Type B pancreatic cell (in vitro differentiated cells): ENCODE data around the gene EVI5. TPM values are rescaled to one million over a fixed set of nuclear protein-coding genes. Genes with fewer than 3 reads are reported as not detected.

Experiments used
- DNase-seq: peaks from one replicate; pipeline ENCODE4 v3.0.0; 2021; ENCODE audit warnings: mixed read lengths; ENCODE audit not compliant: unreplicated experiment; ENCODE audit errors: extremely low spot score
- H3K27ac Mint-ChIP-seq: 2 replicates; pipeline ENCODE4 v1.8.0; 2021; ENCODE audit warnings: mild to moderate bottlenecking, mixed read lengths
- H3K27me3 Mint-ChIP-seq: 2 replicates; pipeline ENCODE4 v1.8.0; 2021; ENCODE audit warnings: mixed read lengths
- H3K36me3 Mint-ChIP-seq: 2 replicates; pipeline ENCODE4 v1.8.0; 2021; ENCODE audit warnings: mixed read lengths
- H3K4me1 Mint-ChIP-seq: one replicate; pipeline ENCODE4 v1.8.0; 2021; ENCODE audit warnings: mixed read lengths; ENCODE audit not compliant: unreplicated experiment
- H3K4me3 Mint-ChIP-seq: 2 replicates; pipeline ENCODE4 v1.8.0; 2021; ENCODE audit warnings: mild to moderate bottlenecking, mixed read lengths
- H3K9me3 Mint-ChIP-seq: 2 replicates; pipeline ENCODE4 v1.8.0; 2021; ENCODE audit warnings: mixed read lengths
- total RNA-seq: library from RNA; stranded (reverse); gene quantifications from 2 replicates; pipeline ENCODE4 v1.2.1, GENCODE V29; 2021; ENCODE audit warnings: low replicate concordance
- TF ChIP-seq, protein P1 (sequence below): fragments of 200-600 bp; sonication (generic); conservative IDR thresholded peaks from 2 replicates; pipeline ENCODE4 v1.5.0; 2021; ENCODE audit warnings: antibody characterized with exemption, mild to moderate bottlenecking

Gene EVI5
- total RNA-seq, 1 donor from 2014 or later = 29.6 TPM

DNA sequence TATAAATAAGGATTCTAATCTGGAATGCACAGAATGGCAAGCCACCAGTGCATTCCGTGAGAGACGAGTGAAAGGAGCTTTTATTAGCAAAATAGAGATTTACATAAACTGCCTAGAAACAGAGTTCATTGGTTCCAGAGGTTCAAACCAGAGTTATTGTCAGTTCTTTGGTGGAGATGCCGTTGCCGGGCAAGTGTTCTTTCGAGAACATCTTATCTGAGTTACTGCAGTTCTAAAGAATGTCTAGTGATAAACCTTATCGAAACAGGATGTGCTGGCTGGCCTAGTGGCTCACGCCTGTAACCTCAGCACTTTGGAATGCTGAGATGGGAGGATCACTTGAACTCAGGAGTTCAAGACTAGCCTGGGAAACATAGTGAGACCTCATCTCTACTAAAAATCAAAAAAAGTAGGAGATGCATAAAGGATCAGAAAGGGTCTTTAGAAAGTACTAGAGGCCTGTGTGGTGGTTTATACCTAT, 19.9 kb upstream of the EVI5 start:
- no peak for DNase-seq
- TF ChIP-seq, protein P1, sequence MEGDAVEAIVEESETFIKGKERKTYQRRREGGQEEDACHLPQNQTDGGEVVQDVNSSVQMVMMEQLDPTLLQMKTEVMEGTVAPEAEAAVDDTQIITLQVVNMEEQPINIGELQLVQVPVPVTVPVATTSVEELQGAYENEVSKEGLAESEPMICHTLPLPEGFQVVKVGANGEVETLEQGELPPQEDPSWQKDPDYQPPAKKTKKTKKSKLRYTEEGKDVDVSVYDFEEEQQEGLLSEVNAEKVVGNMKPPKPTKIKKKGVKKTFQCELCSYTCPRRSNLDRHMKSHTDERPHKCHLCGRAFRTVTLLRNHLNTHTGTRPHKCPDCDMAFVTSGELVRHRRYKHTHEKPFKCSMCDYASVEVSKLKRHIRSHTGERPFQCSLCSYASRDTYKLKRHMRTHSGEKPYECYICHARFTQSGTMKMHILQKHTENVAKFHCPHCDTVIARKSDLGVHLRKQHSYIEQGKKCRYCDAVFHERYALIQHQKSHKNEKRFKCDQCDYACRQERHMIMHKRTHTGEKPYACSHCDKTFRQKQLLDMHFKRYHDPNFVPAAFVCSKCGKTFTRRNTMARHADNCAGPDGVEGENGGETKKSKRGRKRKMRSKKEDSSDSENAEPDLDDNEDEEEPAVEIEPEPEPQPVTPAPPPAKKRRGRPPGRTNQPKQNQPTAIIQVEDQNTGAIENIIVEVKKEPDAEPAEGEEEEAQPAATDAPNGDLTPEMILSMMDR = no peak
- Mint-ChIP-seq H3K27ac (peak overlapping the region; percentile 71), H3K27me3 (no peaks in the 10 kb centered on the region), H3K36me3 (no peaks in the 10 kb centered on the region), H3K9me3 (no peaks in the 10 kb centered on the region), H3K4me3 (peak overlapping the region; percentile 37), H3K4me1 (no peaks in the 10 kb centered on the region)

DNA sequence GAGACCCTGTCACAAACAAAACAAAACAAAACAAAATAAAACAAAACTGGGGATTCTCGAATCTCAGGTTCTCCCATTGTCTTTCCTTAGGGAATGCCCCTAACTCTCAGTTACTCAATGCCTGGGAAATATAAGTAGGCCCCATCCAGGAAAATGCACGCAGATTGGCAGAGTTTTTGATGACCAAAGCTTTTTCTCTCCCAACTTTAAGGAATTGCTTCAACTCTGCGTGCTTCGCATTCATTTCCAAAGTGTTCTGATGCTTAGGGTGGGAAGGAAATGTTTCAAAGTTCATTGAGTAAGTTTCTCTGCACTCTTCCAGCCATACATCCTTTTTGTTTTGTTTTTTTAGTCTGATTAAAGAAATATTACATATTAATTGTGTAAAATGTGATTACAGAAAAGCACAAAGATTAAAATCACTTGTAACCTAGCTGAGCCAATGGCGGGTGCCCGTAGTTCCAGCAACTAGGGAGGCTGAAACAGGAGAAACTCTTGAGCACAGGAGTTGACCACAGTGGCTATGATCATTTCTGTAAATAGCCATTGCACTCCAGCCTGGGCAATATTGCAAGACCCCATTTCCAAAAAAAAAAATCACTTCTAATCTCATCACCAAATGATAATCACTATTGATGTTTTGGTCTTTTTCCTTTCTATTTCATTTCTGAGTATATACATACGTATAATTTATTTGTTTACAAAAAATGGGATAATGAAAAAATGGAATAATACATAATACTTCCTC, 18.4 kb upstream of the EVI5 start:
- no peak overlapping the region for H3K4me3 Mint-ChIP-seq
- H3K27ac Mint-ChIP-seq = no peak overlapping the region
- TF ChIP-seq, protein P1 = no peak
- no peaks in the 10 kb centered on the region for H3K4me1 Mint-ChIP-seq
- no peaks in the 10 kb centered on the region for H3K36me3 Mint-ChIP-seq
- no peak for DNase-seq
- H3K9me3 Mint-ChIP-seq = no peaks in the 10 kb centered on the region
- H3K27me3 Mint-ChIP-seq = no peaks in the 10 kb centered on the region

DNA sequence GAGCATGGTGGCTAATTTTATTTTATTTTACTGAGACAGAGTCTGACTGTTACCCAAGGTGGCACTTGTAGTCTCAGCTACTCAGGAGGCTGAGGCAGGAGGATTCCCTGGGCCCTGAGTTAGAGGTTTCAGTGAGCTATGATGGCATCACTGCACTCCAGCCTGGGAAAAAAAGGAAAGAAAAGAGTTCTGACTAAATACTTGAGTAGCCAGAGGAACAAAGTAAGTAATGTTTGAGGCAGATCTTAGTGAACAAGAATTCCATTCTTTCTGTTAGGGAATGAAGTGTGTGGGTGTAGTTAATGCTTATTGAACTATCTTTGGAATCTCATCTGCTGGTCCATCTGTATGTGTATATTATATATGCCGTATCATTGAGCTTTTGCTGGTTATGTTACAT, 13.1 kb upstream of the EVI5 start:
- Mint-ChIP-seq H3K9me3 (no peaks in the 10 kb centered on the region), H3K4me3 (no peak overlapping the region), H3K27me3 (peaks cover 3% of the 10 kb centered on the region), H3K4me1 (peaks cover 4% of the 10 kb centered on the region), H3K27ac (no peak overlapping the region), H3K36me3 (no peaks in the 10 kb centered on the region)
- TF ChIP-seq, protein P1 = no peak
- DNase-seq = no peak

DNA sequence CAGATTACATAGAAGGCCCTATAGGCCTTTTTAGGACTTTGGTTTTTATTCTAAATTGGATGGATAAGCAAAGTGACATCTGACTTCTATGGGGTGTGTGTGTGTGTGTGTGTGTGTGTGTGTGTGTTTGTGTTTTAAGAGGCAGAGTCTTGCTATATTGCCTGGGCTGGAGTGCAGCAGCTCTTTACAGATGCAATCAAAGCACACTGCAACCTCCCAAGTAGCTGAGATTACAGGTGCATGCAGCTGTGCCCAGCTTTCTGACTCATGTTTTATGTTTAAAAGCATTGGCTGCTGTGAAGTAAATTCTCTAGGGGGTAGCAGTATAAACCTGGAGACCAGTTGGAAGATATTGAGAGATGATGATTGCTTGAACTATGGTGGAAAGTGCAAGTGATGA, 12.4 kb upstream of the EVI5 start:
- TF ChIP-seq, protein P1 = no peak
- DNase-seq = no peak
- Mint-ChIP-seq H3K36me3 (no peaks in the 10 kb centered on the region), H3K9me3 (no peaks in the 10 kb centered on the region), H3K4me3 (no peak overlapping the region), H3K27ac (no peak overlapping the region), H3K4me1 (peaks cover 4% of the 10 kb centered on the region), H3K27me3 (peaks cover 3% of the 10 kb centered on the region)

DNA sequence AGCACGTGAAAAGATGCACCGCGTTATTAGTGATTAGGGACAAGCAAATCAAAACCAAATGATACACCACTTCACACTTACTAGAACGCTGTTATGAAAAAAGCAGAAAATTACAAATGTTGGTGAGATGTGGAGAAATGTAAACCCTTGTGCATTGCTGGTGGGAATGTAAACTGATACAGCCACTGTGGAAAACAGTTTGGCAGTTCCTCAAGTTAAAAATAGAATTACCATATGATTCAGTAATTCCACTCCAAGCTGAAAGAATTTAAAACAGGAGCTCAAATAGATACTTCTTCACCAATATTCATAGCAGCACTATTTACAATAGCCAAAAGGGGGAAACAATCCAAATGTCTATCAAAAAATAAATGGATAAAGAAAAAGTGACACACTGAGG, 10.3 kb upstream of the EVI5 start:
- no peak overlapping the region for H3K4me3 Mint-ChIP-seq

More for the DNA sequence above, 10.3 kb upstream of the EVI5 start:
- TF ChIP-seq, protein P1 = no peak
- Mint-ChIP-seq H3K27ac (no peak overlapping the region), H3K4me1 (peaks cover 4% of the 10 kb centered on the region), H3K36me3 (no peaks in the 10 kb centered on the region), H3K27me3 (peaks cover 3% of the 10 kb centered on the region), H3K9me3 (no peaks in the 10 kb centered on the region)
- no peak for DNase-seq
